ENCODE measurements around the gene TUBG1. TPM values are rescaled to one million over a fixed set of nuclear protein-coding genes. Genes with fewer than 3 reads are reported as not detected.

TUBG1 gene
- total and polyA plus RNA-seq, 9 of the 15 experiments (the other 6 are each of a cell fraction or from before 2014, with no cell fraction given): 33.1 to 147 (median 66.0) TPM

DNA sequence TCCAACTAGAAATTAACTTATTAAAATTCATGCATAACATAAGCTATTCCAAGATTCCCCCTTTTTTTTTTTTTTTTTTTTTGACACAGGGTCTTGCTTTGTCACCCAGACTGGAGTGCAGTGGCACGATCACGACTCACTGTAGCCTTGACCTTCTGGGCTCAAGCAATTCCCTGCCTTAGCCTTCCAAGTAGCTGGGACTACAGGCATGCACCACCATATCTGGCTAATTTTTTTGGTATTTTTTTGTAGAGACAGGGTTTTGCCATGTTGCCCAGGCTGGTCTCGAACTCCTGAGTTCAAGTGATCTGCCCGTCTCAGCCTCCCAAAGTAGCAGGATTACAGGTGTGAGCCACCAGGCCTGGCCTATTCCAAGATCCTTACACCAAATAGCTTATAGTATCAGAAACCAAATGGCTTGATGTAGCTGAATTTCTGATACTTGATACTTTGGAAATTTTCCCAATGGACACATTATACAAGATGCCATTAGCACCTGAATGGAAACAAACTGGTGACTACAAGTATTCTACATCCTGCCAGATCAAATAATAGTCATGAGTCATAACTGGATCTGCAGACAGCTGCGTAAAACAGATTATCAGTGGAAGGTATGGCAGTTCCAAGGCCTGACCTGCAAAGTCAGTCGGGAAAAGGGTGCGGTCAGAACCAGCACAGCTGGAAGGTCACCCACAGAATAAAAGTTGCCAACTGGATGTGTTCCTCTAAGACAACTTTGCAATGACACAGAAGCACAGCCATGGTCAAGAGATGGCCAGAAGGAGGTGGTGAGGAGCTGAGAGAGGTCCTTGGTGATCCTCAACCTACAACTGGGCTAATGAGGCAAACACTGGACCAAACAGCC lies 14.5 kb downstream of the TUBG1 start (continued):
- peak; percentile 68; the same call in 1 of the 2 replicates for TF ChIP-seq KLF6 (CRISPR knock-in tag; IDR thresholded peaks at IDR 0.05; ENCODE audit: borderline replicate concordance)
- TF ChIP-seq, protein P1, sequence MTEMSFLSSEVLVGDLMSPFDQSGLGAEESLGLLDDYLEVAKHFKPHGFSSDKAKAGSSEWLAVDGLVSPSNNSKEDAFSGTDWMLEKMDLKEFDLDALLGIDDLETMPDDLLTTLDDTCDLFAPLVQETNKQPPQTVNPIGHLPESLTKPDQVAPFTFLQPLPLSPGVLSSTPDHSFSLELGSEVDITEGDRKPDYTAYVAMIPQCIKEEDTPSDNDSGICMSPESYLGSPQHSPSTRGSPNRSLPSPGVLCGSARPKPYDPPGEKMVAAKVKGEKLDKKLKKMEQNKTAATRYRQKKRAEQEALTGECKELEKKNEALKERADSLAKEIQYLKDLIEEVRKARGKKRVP (CRISPR knock-in tag; IDR thresholded peaks at IDR 0.05): no peak
- TF ChIP-seq ZNF263 (CRISPR knock-in tag; IDR thresholded peaks at IDR 0.05; ENCODE audit: borderline replicate concordance): no peak
- TF ChIP-seq NR4A1 (CRISPR knock-in tag; IDR thresholded peaks at IDR 0.05): no peak
- peak; percentile 51; the same call in 1 of the 2 replicates for TF ChIP-seq NR4A1 (tag; IDR thresholded peaks at IDR 0.05)
- TF ChIP-seq SRSF3 (IDR thresholded peaks at IDR 0.05; ENCODE audit: insufficient read depth, low read length): no peak
- no peak for TF ChIP-seq TBP (optimal IDR thresholded peaks at IDR 0.05; ENCODE audit: low read depth, low read length)
- TF ChIP-seq CBX5 (IDR thresholded peaks at IDR 0.05; ENCODE audit: borderline replicate concordance, low read depth): no peak
- TF ChIP-seq ZEB2 (IDR thresholded peaks at IDR 0.05): peak; percentile 86
- TF ChIP-seq ZNF12 (CRISPR knock-in tag; IDR thresholded peaks at IDR 0.05): no peak
- TF ChIP-seq TEAD2 (tag; IDR thresholded peaks at IDR 0.05): no peak
- TF ChIP-seq ARID2 (IDR thresholded peaks at IDR 0.05): no peak
- no peak for TF ChIP-seq NUFIP1 (IDR thresholded peaks at IDR 0.05; ENCODE audit: partially characterized antibody)
- no peak for TF ChIP-seq ZNF830 (CRISPR knock-in tag; IDR thresholded peaks at IDR 0.05)
- TF ChIP-seq, protein P2, sequence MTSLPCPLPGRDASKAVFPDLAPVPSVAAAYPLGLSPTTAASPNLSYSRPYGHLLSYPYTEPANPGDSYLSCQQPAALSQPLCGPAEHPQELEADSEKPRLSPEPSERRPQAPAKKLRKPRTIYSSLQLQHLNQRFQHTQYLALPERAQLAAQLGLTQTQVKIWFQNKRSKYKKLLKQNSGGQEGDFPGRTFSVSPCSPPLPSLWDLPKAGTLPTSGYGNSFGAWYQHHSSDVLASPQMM (CRISPR knock-in tag; IDR thresholded peaks at IDR 0.05): no peak
- no peak for TF ChIP-seq MCM2 (IDR thresholded peaks at IDR 0.05; ENCODE audit: low read depth)
- peak; percentile 19 to 78; a peak in 1 of 4 replicates for TF ChIP-seq ARNT (IDR thresholded peaks at IDR 0.05)
- TF ChIP-seq, protein P3, sequence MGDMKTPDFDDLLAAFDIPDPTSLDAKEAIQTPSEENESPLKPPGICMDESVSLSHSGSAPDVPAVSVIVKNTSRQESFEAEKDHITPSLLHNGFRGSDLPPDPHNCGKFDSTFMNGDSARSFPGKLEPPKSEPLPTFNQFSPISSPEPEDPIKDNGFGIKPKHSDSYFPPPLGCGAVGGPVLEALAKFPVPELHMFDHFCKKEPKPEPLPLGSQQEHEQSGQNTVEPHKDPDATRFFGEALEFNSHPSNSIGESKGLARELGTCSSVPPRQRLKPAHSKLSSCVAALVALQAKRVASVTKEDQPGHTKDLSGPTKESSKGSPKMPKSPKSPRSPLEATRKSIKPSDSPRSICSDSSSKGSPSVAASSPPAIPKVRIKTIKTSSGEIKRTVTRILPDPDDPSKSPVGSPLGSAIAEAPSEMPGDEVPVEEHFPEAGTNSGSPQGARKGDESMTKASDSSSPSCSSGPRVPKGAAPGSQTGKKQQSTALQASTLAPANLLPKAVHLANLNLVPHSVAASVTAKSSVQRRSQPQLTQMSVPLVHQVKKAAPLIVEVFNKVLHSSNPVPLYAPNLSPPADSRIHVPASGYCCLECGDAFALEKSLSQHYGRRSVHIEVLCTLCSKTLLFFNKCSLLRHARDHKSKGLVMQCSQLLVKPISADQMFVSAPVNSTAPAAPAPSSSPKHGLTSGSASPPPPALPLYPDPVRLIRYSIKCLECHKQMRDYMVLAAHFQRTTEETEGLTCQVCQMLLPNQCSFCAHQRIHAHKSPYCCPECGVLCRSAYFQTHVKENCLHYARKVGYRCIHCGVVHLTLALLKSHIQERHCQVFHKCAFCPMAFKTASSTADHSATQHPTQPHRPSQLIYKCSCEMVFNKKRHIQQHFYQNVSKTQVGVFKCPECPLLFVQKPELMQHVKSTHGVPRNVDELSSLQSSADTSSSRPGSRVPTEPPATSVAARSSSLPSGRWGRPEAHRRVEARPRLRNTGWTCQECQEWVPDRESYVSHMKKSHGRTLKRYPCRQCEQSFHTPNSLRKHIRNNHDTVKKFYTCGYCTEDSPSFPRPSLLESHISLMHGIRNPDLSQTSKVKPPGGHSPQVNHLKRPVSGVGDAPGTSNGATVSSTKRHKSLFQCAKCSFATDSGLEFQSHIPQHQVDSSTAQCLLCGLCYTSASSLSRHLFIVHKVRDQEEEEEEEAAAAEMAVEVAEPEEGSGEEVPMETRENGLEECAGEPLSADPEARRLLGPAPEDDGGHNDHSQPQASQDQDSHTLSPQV (IDR thresholded peaks at IDR 0.05): peak; percentile 88
- TF ChIP-seq, protein P4, sequence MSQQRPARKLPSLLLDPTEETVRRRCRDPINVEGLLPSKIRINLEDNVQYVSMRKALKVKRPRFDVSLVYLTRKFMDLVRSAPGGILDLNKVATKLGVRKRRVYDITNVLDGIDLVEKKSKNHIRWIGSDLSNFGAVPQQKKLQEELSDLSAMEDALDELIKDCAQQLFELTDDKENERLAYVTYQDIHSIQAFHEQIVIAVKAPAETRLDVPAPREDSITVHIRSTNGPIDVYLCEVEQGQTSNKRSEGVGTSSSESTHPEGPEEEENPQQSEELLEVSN (IDR thresholded peaks at IDR 0.05; ENCODE audit: borderline replicate concordance in 1 of 2, extremely low read depth in 1 of 2, insufficient read depth in 1 of 2, insufficient read length in 1 of 2, low read depth in 1 of 2, low read length in 1 of 2, poor library complexity in 1 of 2, severe bottlenecking in 1 of 2): no peak
- no peak for TF ChIP-seq ZNF354B (CRISPR knock-in tag; IDR thresholded peaks at IDR 0.05)
- TF ChIP-seq NFATC3 (IDR thresholded peaks at IDR 0.05): peak; percentile 64; the same call in 1 of the 2 replicates
- no peak for TF ChIP-seq NR1H2 (CRISPR knock-in tag; IDR thresholded peaks at IDR 0.05)
- peak; percentile 53; the same call in 1 of the 2 replicates for TF ChIP-seq ZNF134 (CRISPR knock-in tag; conservative IDR thresholded peaks at IDR 0.05)
